Lower leg skin (tissue), 3 donors: ENCODE data around the gene ZC3H13.
"Not testable (repeated sequence)": the region's sequence is repeated elsewhere in the genome, so short reads cannot be mapped to it uniquely, and the experiment has no call there.

ENCODE experiments used
- CTCF ChIP-seq, 3 donors: fragments of 450-650 bp; IDR thresholded peaks; one replicate each; pipeline ENCODE4 v1.5.1; 2016; ENCODE audit warnings: antibody characterized with exemption in 3 of 3, mild to moderate bottlenecking in 3 of 3, moderate library complexity in 2 of 3
- POLR2A ChIP-seq, 2 donors: fragments of 450-650 bp; IDR thresholded peaks; one replicate each; pipeline ENCODE4 v1.6.1; 2016 to 2017; ENCODE audit warnings: antibody characterized with exemption in 2 of 2, mild to moderate bottlenecking in 1 of 2, moderate library complexity in 1 of 2

- not testable (repeated sequence) for TF ChIP-seq POLR2A, CTCF (IDR thresholded peaks at IDR 0.05)
These were observed 71.4 kb downstream of the ZC3H13 start for GRCh38 chr13:45981127-45981526.
